Uterus (tissue), 4 donors: Measurements from ENCODE around the gene FBXO47. TPM values are rescaled to one million over a fixed set of nuclear protein-coding genes. Genes with fewer than 3 reads are reported as not detected.

ENCODE experiments used
- DNase-seq, 2 donors: peaks; one replicate each; pipeline ENCODE4 v3.0.0-alpha.2; 2019 to 2020
- H3K27ac ChIP-seq, 2 donors: fragments of 200-600 bp; sonication (generic); 1 replicate in 1 of 2; 2 replicates in 1 of 2; pipeline ENCODE4 v1.5.1; 2016 to 2018
- H3K27me3 ChIP-seq, 2 donors: fragments of 200-600 bp; sonication (generic); one replicate each; pipeline ENCODE4 v1.5.1; 2018 to 2019; ENCODE audit warnings: control low read depth in 1 of 2
- H3K36me3 ChIP-seq, 2 donors: fragments of 200-600 bp; sonication (generic); one replicate each; pipeline ENCODE4 v1.5.1; 2019; ENCODE audit warnings: control low read depth in 1 of 2
- H3K4me1 ChIP-seq, 2 donors: fragments of 200-600 bp; sonication (generic); one replicate each; pipeline ENCODE4 v1.5.1; 2018 to 2019; ENCODE audit warnings: control low read depth in 1 of 2
- H3K4me3 ChIP-seq, 2 donors: fragments of 200-600 bp; sonication (generic); 1 replicate in 1 of 2; 2 replicates in 1 of 2; pipeline ENCODE4 v1.5.1; 2018 to 2019; ENCODE audit warnings: mild to moderate bottlenecking in 1 of 2
- H3K9me3 ChIP-seq, 2 donors: fragments of 200-600 bp; sonication (generic); one replicate each; pipeline ENCODE4 v1.5.1; 2019; ENCODE audit warnings: control low read depth in 1 of 2
- POLR2A ChIP-seq, 2 donors: fragments of 450-650 bp; IDR thresholded peaks; one replicate each; pipeline ENCODE4 v1.6.1; 2016; ENCODE audit warnings: antibody characterized with exemption in 2 of 2, mild to moderate bottlenecking in 1 of 2, moderate library complexity in 1 of 2
- intact Hi-C: fragments of 100-400 bp; cut with DNase I; formaldehyde crosslinking; loops from one replicate; pipeline ENCODE4 v1.15.1; 2023; ENCODE audit warnings: low total_unique reads
- total RNA-seq, 4 donors: library from RNA; depleted of rRNA in 3 of 4; stranded (reverse); fragments of >200 nt in 3 of 4; gene quantifications; one replicate each; pipeline versions ENCODE4 v1.1.0 to v1.2.4, GENCODE V29; 2014 to 2023
- TF ChIP-seq, protein P1 (sequence below), 4 experiments: fragments of 200-600 bp in 2 of 4; fragments of 450-650 bp in 2 of 4; sonication (generic) in 2 of 4; IDR thresholded peaks; one replicate each; pipeline ENCODE4 v1.5.1; 2016 to 2019; ENCODE audit warnings: antibody characterized with exemption in 4 of 4, mild to moderate bottlenecking in 2 of 4, moderate library complexity in 1 of 4
- donor health status: DM: yes; HTN: yes; CAD: no.

Gene FBXO47
- total RNA-seq, 4 donors from 2014 or later, result 0.14 TPM; not detected in 3

DNA sequence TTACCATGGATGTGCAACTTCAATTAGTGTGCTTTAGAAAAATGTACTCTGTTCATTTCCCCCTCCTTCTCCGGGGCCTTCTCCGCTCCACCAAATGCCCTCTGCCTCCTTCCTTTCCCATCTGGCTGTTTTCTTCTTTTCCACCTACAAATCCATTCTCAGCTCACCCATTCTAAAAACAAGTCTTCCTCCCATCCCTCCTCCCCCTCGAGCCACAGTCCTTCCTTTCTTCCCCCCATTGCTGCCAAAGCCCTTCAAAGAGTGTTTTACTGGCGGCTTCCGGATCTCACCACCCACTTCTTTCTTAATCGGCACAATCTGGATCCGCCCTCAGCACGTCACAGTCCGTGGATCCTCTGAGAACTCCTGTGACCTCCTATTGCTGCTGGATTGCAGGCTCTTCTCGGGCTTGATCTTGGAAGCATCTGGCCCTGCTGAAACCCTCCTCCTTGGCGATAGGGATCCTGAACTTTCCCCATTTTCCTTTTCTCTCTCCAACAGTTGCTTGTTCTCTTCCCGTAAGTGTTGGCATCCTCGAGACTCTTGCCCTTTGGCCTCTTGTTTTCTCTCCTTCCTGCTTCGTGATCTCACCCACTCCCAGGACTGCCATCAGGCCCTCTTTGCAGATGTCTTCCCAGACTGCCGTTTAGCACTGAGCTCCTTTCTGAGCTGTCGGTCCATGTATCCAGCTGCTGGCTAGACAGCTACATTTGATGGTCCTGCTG is 36.0 kb upstream of the FBXO47 start:
- peak overlapping the region; percentile 82 to 87 for H3K27ac ChIP-seq
- H3K27me3 ChIP-seq, result no peaks in the 10 kb centered on the region
- DNase-seq, result peak; percentile 86 to 89
- no peak overlapping the region for H3K4me3 ChIP-seq
- H3K9me3 ChIP-seq, result no peaks in the 10 kb centered on the region
- intact Hi-C loops, result no loop called here
- TF ChIP-seq, protein P1, sequence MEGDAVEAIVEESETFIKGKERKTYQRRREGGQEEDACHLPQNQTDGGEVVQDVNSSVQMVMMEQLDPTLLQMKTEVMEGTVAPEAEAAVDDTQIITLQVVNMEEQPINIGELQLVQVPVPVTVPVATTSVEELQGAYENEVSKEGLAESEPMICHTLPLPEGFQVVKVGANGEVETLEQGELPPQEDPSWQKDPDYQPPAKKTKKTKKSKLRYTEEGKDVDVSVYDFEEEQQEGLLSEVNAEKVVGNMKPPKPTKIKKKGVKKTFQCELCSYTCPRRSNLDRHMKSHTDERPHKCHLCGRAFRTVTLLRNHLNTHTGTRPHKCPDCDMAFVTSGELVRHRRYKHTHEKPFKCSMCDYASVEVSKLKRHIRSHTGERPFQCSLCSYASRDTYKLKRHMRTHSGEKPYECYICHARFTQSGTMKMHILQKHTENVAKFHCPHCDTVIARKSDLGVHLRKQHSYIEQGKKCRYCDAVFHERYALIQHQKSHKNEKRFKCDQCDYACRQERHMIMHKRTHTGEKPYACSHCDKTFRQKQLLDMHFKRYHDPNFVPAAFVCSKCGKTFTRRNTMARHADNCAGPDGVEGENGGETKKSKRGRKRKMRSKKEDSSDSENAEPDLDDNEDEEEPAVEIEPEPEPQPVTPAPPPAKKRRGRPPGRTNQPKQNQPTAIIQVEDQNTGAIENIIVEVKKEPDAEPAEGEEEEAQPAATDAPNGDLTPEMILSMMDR (IDR thresholded peaks at IDR 0.05), result no peak
- TF ChIP-seq POLR2A (IDR thresholded peaks at IDR 0.05), result peak in 1 of 2 donors; percentile 42
- H3K36me3 ChIP-seq, result no peaks in the 10 kb centered on the region
- H3K4me1 ChIP-seq, result no peaks in the 10 kb centered on the region

DNA sequence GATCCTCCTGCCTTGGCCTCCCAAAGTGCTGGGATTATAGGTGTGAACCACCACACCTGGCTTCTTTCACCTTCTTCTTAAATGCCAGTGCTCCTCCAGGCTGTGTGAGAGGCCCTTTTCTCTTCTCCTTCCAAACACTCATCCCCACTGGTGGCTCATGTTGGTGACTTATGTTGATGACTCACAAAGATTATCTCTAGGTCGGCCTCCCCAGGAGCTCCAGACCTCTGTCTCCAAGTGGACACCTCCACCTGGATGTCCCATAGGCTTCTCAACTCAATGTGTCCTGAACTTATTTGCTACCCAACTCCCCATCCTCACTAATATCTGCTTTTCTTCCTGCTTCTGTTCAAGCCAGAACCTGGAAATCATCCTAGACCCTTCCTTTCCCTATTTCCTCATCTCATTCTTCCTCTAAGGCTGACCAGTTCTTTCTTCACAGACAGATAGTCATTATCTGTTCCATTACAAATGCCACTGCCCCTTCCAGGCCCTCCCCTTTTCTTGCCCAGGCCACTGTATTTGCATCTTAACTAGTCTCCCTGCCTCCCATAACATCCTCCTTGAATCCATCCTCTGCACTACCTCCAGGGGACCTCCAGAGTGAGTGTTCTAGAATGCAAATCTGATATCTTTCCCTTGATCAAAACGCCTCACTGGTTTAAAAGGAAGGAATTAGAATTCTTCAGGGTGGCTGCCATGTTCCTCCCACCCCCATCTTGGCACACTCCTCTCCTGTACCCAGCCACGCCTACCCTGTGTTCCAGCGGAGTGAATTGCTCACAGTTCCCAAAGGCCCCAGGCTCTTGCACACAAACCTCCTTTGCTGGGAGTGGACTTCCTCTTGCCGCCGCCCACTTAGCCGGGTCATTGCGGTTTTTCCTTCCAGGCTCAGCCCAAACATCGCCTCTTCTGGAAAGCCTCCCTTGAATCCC is 34.8 kb upstream of the FBXO47 start:
- intact Hi-C loops, result no loop called here
- peak; percentile 73 to 80 for DNase-seq
- H3K27me3 ChIP-seq, result no peaks in the 10 kb centered on the region
- H3K4me3 ChIP-seq, result no peak overlapping the region
- no peaks in the 10 kb centered on the region for H3K9me3 ChIP-seq
- H3K36me3 ChIP-seq, result no peaks in the 10 kb centered on the region
- peak overlapping the region; percentile 82 to 87 for H3K27ac ChIP-seq
- H3K4me1 ChIP-seq, result no peaks in the 10 kb centered on the region
- TF ChIP-seq, protein P1 (IDR thresholded peaks at IDR 0.05), result no peak
- no peak for TF ChIP-seq POLR2A (IDR thresholded peaks at IDR 0.05)

DNA sequence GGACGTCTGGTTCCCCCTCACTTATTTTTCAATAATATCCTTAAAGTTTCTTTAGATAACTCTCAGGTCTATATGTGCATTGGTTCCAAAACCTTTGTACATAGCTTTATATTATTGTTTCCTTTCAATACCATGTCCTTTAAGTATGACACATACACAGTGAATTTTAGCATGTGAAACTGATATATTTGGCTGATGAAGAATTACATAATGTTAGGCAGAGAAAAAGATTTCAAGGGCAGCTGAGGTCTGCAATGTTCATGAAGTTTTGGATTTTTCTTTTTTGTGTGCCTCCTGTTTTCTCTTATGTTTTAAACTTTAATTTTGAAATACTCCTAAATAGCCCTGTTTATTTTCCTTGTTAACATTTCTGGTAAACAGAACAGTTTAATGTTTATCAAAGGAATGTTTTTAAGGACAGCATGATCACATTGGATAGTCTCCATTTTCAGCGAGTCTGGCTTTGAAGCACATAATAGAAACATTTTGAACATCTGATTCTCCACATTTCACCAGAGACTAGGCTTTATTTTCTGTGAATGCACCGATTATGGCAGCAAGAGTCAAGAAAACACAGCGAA is 32.9 kb upstream of the FBXO47 start:
- H3K4me3 ChIP-seq, result no peak overlapping the region
- no peaks in the 10 kb centered on the region for H3K9me3 ChIP-seq
- no peaks in the 10 kb centered on the region for H3K36me3 ChIP-seq
- peak overlapping the region; percentile 82 to 87 for H3K27ac ChIP-seq
- no peaks in the 10 kb centered on the region for H3K27me3 ChIP-seq
- no peak for DNase-seq
- intact Hi-C loops, result no loop called here
- H3K4me1 ChIP-seq, result no peaks in the 10 kb centered on the region
- TF ChIP-seq POLR2A (IDR thresholded peaks at IDR 0.05), result no peak
- TF ChIP-seq, protein P1 (IDR thresholded peaks at IDR 0.05), result no peak

DNA sequence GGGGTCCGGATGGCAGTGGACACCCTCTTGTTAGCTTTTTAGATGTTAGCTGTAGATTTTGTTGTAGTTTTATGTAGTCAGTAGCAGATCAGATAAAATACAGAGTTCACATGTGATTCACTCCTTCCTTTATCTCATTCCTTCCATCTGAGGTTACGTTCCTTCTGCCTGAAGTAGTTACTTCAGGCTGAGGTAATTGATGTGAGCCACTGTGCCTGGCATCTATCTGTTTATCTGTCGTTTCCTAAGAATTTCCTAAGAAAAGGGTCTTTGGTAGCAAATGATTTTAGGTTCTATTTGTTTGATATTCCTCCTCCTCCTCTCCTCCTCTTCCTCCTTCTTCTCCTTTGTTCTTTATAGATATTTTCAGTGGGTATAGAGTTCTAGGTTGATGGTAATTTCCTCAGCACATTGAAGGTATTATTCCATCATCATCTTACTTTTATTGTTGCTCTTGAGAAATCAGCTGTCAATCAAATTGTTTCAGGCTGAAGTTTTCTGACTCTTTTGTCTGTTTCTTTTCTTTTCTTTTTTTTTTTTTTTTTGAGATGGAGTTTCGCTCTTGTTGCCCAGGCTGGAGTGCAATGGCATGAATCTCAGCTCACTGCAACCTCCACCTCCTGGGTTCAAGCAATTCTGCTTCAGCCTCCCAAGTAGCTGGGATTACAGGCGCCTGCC is 29.6 kb upstream of the FBXO47 start:
- no peaks in the 10 kb centered on the region for H3K9me3 ChIP-seq
- no peak overlapping the region for H3K27ac ChIP-seq
- no peaks in the 10 kb centered on the region for H3K4me1 ChIP-seq
- no peaks in the 10 kb centered on the region for H3K36me3 ChIP-seq
- no peak for DNase-seq
- intact Hi-C loops, result no loop called here
- no peaks in the 10 kb centered on the region for H3K27me3 ChIP-seq
- TF ChIP-seq, protein P1 (IDR thresholded peaks at IDR 0.05), result no peak
- no peak overlapping the region for H3K4me3 ChIP-seq
